Endothelial cell of umbilical vein (primary cell): ENCODE data around the gene CBLC.

Experiments used
- CTCF ChIP-seq, 2 donors: IDR thresholded peaks; 1 replicate in 1 of 2; 2 replicates in 1 of 2; pipeline ENCODE4 v1.5.1; 2011; ENCODE audit warnings: low read length in 2 of 2, mild to moderate bottlenecking in 2 of 2, moderate library complexity in 2 of 2, control low read depth in 1 of 2, inconsistent platforms in 1 of 2, low read depth in 1 of 2; ENCODE audit not compliant: insufficient read depth in 1 of 2; ENCODE audit errors: extremely low read depth in 1 of 2
- EZH2 ChIP-seq: IDR thresholded peaks from 2 replicates; pipeline ENCODE4 v1.6.1; 2012; ENCODE audit warnings: borderline replicate concordance, low read depth, mild to moderate bottlenecking, moderate library complexity, low read length, inconsistent platforms; ENCODE audit not compliant: severe bottlenecking
- JUN ChIP-seq: IDR thresholded peaks from 2 replicates; pipeline ENCODE4 v1.6.1; 2011; ENCODE audit warnings: borderline replicate concordance, low read depth; ENCODE audit not compliant: insufficient read length, insufficient read depth
- MAX ChIP-seq: IDR thresholded peaks from 2 replicates; pipeline ENCODE4 v1.6.1; 2011; ENCODE audit not compliant: insufficient read depth, insufficient read length
- POLR2A ChIP-seq: IDR thresholded peaks from 2 replicates; pipeline ENCODE4 v1.6.1; 2012; ENCODE audit warnings: low read depth, mild to moderate bottlenecking, control low read depth, low read length

- TF ChIP-seq POLR2A (no peak), CTCF (IDR thresholded peaks at IDR 0.05; ENCODE audit: extremely low read depth in 1 of 2, insufficient read depth in 1 of 2, low read depth in 1 of 2, low read length in 2 of 2) (no peak), MAX (no peak), EZH2 (no peak), JUN (no peak)
Measured at GRCh38 chr19:44816301-44816700, 38.6 kb downstream of the CBLC start.
